22Rv1 (cell line): ENCODE data around the gene NTRK3.

Experiments
- CTCF ChIP-seq: fragments of 450-650 bp; IDR thresholded peaks from 2 replicates; pipeline ENCODE4 v1.5.1; 2017; ENCODE audit warnings: mild to moderate bottlenecking
- ZFX ChIP-seq: fragments of 450-650 bp; IDR thresholded peaks from 2 replicates; pipeline ENCODE4 v1.6.1; 2017; ENCODE audit warnings: antibody characterized with exemption, borderline replicate concordance

- no peak for TF ChIP-seq CTCF
- no peak for TF ChIP-seq ZFX
These were observed 140.9 kb downstream of the NTRK3 start for GRCh38 chr15:88115486-88116152.
